ENCODE measurements around the gene DHRS12. TPM values are rescaled to one million over a fixed set of nuclear protein-coding genes. Genes with fewer than 3 reads are reported as not detected.
A peak's percentile ranks its signal among the peaks of the same experiment; 100 is the strongest.

DHRS12 gene
- total RNA-seq, 1 experiment from 2014 or later: 2.4 TPM

DNA sequence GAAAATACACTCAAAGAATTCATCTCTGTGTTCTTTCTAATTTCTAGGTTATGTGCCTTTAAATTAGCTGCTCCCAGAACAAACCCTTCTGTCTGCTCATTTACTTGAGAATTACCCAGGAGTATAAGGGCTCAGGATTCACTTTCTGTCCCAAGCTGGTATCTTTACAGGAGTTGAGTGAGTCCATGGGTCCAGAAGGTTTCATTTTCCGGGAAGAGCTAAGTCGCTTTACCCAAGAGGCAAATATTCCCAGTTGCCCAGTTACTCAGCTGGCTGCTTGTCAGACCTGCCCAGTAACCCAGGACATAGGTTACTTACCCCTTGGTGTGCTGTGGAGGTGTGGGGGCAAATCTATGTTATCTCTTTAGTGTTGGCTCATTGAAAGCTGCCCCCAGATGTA, 47.3 kb downstream of the DHRS12 start:
- no peak for DNase-seq
- Histone ChIP-seq H3K4me1 (no peaks in the 10 kb centered on the region), H3K27me3 (no peaks in the 10 kb centered on the region), H3K27ac (no peak overlapping the region), H3K4me3 (no peak overlapping the region), H3K36me3 (peaks cover 24% of the 10 kb centered on the region), H3K9me3 (replicated peaks) (no peaks in the 10 kb centered on the region)

DNA sequence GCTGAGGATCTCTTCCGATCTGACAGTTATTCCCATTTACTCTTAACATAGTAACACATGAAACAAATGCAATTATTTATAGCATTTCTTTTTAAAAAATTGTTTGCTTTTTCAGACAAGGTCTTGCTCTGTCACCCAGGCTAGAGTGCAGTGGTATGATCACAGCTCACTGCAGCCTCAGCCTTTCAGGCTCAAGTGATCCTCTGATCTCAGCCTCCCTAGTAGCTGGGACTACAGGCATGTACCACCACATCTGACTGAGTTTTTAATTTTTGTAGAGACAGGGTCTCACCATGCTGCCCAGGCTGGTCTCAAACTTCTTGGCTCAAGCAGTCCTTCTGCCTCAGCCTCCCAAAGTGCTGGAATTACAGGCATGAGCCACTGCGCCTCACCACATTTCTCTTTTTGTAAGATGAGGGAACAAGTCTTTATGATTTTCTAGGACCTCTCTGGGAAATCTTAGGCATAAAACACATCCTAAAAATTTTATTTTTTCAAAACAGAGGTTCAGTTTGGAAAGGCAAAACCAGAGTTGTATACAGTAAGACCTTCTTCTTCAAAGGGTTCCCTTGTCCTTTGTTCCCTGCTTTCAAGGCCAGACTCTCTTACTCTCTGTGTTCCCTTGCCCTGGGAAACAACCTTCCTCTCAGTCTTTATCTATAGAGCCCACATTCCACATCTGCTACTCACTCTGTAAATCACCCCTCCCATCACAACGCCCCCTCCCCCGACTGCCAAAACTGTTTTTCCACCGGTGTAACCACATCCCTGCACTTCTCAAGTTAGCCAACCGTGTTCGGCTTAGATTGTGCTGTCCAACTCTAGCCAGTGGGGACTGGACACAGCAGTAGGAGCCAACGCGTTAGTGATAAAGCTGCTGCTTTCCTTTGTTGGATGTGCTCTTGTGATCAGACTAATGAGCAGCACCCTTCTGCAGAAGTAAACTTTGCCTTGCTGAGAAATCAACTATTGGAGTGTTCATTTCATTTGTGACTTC, 56.2 kb downstream of the DHRS12 start:
- 0 out of 2 replicates have a peak, but pooled peaks cover 3% of the 10 kb centered on the region for H3K9me3 ChIP-seq (replicated peaks)
- no peak overlapping the region for H3K4me3 ChIP-seq
- H3K27me3 ChIP-seq: no peaks in the 10 kb centered on the region
- DNase-seq: no peak
- H3K4me1 ChIP-seq: no peaks in the 10 kb centered on the region
- no peak overlapping the region for H3K27ac ChIP-seq
- peaks cover 34% of the 10 kb centered on the region for H3K36me3 ChIP-seq

DNA sequence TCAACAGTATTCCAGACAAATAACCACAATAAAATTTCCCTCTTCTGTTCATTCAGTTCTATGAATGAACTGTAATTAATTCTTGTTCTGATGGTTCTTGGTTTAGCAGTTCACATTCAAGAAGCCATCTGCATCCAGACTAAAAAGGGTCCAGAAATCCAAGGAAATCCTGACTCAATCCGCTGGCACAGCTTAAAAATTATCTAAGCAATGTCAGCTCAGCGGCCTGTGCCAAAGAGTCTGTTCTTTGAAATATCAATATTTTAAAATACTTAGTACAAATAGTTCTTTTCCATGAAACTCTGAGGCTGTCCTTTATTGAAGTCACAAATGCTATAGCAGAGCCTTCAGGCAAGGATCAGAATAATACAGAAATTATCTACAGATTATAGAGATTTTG, 57.2 kb downstream of the DHRS12 start:
- Histone ChIP-seq H3K27me3 (no peaks in the 10 kb centered on the region), H3K36me3 (peaks cover 35% of the 10 kb centered on the region), H3K4me3 (no peak overlapping the region), H3K9me3 (replicated peaks) (0 out of 2 replicates have a peak, but pooled peaks cover 3% of the 10 kb centered on the region), H3K4me1 (no peaks in the 10 kb centered on the region), H3K27ac (no peak overlapping the region)
- DNase-seq: no peak

DNA sequence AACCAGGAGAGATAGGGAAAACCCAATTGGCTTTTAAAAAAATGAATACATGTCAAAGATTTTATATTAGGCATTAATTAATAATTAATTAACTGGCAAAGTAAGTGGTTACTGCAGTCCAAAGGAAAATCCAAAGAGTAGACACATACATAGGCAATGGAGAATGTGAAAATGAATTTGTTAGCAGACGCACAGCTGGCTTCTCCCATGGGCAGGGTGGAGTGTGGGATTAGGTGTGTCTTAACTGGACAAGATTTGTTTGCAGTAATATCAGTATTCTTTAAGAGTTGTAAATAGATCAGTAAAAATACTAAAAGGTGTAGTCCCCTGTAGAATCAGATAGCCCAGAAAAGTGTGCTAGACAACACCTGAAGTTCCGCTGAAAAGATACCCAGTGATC, 58.7 kb downstream of the DHRS12 start:
- Histone ChIP-seq H3K27ac (no peak overlapping the region), H3K36me3 (peaks cover 37% of the 10 kb centered on the region), H3K27me3 (no peaks in the 10 kb centered on the region), H3K9me3 (replicated peaks) (0 out of 2 replicates have a peak, but pooled peaks cover 3% of the 10 kb centered on the region), H3K4me1 (no peaks in the 10 kb centered on the region), H3K4me3 (no peak overlapping the region)
- no peak for DNase-seq

DNA sequence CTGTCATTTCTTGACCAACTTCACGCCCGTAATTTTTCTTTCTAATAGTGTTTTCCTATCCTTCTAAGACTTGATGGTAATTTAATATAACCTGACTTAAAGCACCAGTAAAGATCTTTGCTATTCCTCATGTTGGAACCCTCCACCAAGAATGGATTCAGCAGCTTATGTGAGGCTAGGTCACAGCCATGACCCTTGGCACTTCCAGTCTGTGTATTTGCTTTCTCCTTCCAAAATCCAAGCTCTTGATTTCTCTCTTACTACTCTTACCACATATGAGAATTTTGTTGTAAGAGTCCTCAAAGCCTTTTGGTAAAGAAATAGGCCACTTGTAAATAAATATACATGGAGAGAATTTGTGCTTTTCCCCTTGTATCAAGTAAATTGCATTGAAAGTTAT, 61.4 kb downstream of the DHRS12 start:
- Histone ChIP-seq H3K4me3 (no peak overlapping the region), H3K4me1 (no peaks in the 10 kb centered on the region), H3K27ac (no peak overlapping the region), H3K36me3 (peaks cover 32% of the 10 kb centered on the region), H3K27me3 (no peaks in the 10 kb centered on the region), H3K9me3 (replicated peaks) (no peaks in the 10 kb centered on the region)
- no peak for DNase-seq

DNA sequence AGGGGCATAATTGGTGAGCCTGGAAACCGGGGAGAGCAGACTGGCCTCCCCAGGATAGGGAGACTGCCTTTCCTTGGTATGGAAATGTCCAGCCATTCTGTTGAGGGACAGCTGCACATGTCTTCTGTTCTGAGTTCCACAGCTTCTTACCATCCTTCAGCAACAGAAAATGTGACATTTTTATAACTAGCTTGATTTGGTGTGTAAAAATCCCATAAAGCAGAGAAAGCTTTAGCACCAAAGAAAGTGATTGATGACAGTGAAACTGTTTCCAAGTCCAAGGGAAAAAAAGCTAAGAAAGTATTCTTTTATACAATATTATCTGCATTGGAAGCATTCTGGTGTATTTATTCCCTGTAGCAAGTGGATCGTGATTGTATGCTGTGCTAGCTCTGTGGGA, 61.9 kb downstream of the DHRS12 start:
- H3K27me3 ChIP-seq: no peaks in the 10 kb centered on the region
- H3K4me1 ChIP-seq: no peaks in the 10 kb centered on the region
- no peak overlapping the region for H3K27ac ChIP-seq
- H3K4me3 ChIP-seq: no peak overlapping the region
- no peak for DNase-seq
- no peaks in the 10 kb centered on the region for H3K9me3 ChIP-seq (replicated peaks)
- H3K36me3 ChIP-seq: peaks cover 28% of the 10 kb centered on the region

DNA sequence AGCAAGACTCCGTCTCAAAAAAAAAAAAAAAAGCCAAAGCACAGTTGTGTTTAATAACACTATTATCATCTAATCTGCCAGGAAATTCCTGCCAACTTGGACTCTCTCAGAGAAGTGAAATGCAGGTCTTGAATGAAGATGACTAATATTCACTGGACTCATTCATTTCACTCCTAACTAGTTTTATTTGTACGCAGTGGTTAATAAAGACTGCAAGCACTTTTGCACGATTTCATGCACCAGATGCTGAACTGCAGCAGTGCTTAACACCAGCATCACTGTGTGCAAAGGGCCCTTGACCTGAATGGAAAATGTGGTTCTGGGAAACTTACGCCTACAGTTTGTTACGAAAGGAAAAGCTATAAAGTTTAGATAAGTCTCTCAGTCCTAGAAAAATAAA, 63.3 kb downstream of the DHRS12 start:
- no peaks in the 10 kb centered on the region for H3K9me3 ChIP-seq (replicated peaks)
- H3K27ac ChIP-seq: no peak overlapping the region
- no peak for DNase-seq
- H3K4me3 ChIP-seq: no peak overlapping the region
- H3K4me1 ChIP-seq: no peaks in the 10 kb centered on the region
- H3K36me3 ChIP-seq: peaks cover 20% of the 10 kb centered on the region
- no peaks in the 10 kb centered on the region for H3K27me3 ChIP-seq

DNA sequence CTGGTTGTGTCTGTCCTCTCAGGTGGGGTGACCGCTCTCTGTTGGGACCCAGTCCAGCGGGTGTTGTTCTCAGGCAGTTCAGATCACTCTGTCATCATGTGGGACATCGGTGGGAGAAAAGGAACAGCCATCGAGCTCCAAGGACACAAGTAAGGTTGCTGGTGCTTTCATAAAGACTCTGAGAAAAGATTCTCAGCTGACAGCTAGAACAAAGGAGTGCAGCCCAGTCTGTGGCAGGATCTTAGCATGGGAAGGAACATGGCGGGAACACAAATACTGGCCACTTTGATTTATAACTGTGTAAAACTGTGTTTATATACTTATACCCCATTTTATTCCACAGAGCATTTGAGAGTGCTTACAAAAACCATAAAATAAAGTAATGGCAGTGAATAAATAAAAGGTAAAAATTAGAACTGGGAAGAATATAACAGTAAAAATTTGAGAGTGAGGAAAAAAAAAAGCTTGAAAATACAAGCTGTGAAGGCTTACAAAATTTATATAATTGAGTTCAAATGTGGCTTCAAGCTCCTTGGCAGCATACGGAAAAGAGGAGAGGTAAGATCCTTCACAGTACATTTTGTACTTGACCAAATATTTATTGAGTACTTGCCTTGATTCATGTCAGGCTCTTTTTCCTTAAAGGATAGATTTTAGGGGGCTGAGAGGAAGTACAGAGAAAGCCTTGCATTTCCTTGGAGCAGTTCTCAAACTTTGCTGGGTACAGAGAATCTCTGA, 64.8 kb downstream of the DHRS12 start:
- Histone ChIP-seq H3K9me3 (replicated peaks) (no peaks in the 10 kb centered on the region; the same call in 1 of the 2 replicates), H3K4me3 (no peak overlapping the region), H3K27ac (no peak overlapping the region), H3K27me3 (no peaks in the 10 kb centered on the region), H3K4me1 (no peaks in the 10 kb centered on the region), H3K36me3 (peaks cover 24% of the 10 kb centered on the region)
- no peak for DNase-seq

DNA sequence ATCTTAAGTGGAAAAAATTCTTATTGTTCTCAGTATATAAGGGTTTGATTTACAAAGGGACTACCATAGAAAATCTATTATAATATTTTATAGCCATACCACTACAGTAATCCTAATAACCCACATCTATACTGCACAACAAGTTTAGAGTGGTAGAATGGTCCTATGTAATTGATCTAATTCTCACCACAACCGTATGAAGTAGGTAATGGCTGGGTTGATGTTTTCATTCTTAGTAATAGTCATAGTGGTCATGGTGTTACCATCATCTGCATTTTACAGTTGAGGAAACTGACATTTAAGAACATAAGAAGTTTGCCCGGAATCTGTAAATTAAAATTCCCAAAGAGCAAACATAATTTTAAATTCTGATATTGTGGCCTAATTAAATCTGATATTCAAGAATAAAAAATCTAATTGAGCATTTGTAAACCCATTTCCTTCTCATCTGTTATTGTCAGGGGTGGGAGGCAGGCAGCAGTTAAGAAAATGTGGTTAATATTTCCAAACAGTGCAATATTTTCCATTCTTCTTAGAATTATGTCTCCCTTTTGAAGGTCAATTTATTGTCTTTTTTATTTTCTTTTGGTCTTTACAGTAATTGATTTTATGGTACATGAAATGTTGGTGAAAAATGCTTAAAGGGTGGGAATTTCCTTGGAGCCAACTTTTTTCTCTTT, 65.6 kb downstream of the DHRS12 start:
- DNase-seq: no peak
- H3K9me3 ChIP-seq (replicated peaks): no peaks in the 10 kb centered on the region; the same call in 1 of the 2 replicates
- peaks cover 24% of the 10 kb centered on the region for H3K36me3 ChIP-seq
- H3K27ac ChIP-seq: no peak overlapping the region
- no peaks in the 10 kb centered on the region for H3K4me1 ChIP-seq
- H3K4me3 ChIP-seq: no peak overlapping the region
- H3K27me3 ChIP-seq: no peaks in the 10 kb centered on the region

DNA sequence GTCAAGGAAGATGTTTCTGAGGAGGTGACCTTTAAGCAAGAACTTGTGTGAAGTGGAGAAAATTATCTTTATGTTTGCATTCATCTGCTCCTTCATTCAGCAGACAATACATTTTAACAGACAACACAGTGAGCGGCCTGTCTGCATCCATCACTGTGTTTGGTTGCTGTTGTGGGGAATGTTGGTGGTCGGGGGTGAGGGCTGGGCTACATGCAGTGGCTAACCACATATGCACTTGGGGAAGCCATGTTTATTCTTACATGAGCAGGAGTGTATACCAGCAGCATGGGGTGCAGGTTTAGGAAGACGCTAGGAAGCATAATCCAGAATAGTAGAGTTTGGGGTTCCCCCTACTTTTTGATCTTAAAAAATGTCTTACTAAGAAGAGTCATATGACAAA, 66.4 kb downstream of the DHRS12 start:
- no peaks in the 10 kb centered on the region; the same call in 1 of the 2 replicates for H3K9me3 ChIP-seq (replicated peaks)
- no peak for DNase-seq

DNA sequence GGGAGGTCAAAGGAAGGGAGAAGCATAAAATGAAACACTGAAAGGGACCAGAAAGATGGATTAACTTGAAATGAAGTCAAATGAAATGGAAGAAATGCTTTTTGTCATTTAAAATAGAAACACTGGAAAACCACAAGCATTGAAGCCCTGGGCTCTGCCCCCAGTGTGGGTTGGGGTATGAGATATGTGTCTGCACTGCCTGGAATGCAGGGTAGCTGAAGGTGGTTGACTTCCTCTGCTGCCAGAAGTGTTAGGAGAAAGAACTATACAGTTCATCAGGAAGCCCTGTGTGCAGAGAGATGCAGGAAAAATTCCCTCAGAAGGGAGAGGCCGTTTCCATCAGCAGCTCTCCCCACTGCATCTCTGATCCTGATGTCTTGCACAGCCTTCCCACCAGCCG, 69.2 kb downstream of the DHRS12 start:
- no peak overlapping the region for H3K4me3 ChIP-seq
- no peaks in the 10 kb centered on the region; the same call in 1 of the 2 replicates for H3K9me3 ChIP-seq (replicated peaks)
- peaks cover 9% of the 10 kb centered on the region for H3K4me1 ChIP-seq
- no peaks in the 10 kb centered on the region for H3K27me3 ChIP-seq
- no peak for DNase-seq
- no peak overlapping the region for H3K27ac ChIP-seq
- H3K36me3 ChIP-seq: peaks cover 17% of the 10 kb centered on the region

More for the DNA sequence above, 66.4 kb downstream of the DHRS12 start:
- peaks cover 20% of the 10 kb centered on the region for H3K36me3 ChIP-seq
- no peaks in the 10 kb centered on the region for H3K4me1 ChIP-seq
- no peaks in the 10 kb centered on the region for H3K27me3 ChIP-seq
- H3K27ac ChIP-seq: no peak overlapping the region
- H3K4me3 ChIP-seq: no peak overlapping the region

DNA sequence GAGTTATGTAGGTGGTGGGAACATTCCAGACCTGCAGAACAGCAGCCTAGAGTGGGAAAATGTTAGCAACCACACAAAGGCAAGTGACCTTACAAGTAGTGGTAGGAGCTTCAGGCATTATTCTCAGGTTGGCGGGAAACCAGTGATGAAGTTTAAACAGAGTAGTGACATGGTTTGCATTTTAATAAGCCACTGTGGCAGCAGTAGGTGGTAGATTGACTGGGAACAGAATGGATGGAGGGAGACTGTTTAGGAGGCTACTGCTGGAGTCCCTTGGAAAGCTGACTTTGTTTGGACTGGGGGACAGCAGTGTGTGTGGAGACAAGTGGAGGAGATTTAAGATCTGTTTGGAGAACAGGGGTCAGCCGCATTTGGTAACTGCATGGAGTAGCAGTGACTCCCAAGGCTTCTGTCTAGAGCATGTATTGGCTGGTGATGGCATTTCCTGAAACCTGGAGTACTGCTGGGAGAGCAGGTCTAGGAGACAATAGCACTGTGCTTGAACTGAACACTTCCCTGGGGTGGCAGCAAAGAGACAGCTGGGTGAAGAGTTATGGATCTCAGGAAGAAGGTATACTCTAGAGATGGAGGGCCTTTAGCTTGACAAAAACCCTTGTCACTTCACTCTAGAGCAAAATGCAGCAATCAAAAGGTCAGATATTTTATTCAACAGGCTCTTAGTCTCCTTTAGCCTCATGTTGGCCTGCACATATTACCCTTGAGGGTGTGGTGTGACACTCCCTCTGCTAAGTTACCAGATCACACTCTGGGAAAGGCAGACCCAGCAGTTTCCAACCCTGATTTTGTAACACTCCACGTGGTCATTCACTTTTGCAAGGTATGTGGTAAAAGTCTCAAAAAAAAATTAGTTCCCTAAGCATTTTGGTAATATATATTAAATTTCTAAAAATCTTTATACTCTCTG, 70.3 kb downstream of the DHRS12 start:
- Histone ChIP-seq H3K4me1 (peaks cover 13% of the 10 kb centered on the region), H3K9me3 (replicated peaks) (no peaks in the 10 kb centered on the region; the same call in 1 of the 2 replicates), H3K4me3 (no peak overlapping the region), H3K27me3 (no peaks in the 10 kb centered on the region), H3K27ac (no peak overlapping the region), H3K36me3 (peaks cover 12% of the 10 kb centered on the region)
- no peak for DNase-seq

DNA sequence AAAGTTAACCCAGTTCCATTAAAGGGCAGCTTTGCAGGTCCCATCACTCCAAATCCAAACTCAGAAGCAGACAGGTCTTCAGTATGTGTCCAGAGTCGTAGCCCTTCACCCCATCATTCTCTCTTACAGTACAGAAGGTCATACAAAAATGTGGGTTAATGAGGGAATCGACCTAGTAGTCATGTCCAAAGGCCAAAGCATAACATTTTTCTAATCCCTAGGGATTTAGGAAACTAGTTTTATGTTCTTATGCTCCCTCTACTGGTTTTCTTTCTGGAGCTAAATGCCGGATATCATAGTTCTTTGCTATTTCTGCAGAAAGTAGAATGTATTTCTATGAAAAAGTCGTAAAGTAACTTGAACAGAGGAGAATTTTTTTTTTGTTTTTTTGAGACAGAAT, 72.2 kb downstream of the DHRS12 start:
- H3K4me3 ChIP-seq: no peak overlapping the region
- DNase-seq: peak in 1 of 2 experiments; percentile 45
- no peak overlapping the region for H3K27ac ChIP-seq
- peaks cover 17% of the 10 kb centered on the region for H3K36me3 ChIP-seq
- H3K4me1 ChIP-seq: peaks cover 13% of the 10 kb centered on the region
- no peaks in the 10 kb centered on the region for H3K27me3 ChIP-seq
- no peaks in the 10 kb centered on the region; the same call in 1 of the 2 replicates for H3K9me3 ChIP-seq (replicated peaks)

DNA sequence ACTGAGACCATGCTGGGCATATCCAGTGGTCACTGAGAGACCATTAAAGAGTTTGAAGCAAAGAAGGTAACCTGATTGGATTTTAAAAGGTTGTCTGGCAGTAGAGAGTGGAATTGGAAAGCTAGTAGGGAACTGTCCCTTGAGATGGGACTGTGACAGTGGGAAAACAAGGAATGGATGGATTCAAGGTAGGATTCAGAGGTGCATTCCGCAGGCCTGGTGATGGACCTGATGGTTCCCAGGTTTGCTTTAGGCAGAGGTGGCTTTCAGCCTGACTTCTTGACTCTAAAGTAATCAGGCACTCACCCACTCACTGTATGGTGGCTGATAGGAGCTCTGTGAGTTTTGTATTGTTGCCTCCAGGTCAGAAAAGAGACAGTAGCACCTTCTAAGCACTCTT, 73.0 kb downstream of the DHRS12 start:
- H3K36me3 ChIP-seq: peaks cover 14% of the 10 kb centered on the region
- no peaks in the 10 kb centered on the region for H3K27me3 ChIP-seq
- peaks cover 13% of the 10 kb centered on the region for H3K4me1 ChIP-seq
- no peaks in the 10 kb centered on the region; the same call in 1 of the 2 replicates for H3K9me3 ChIP-seq (replicated peaks)
- no peak for DNase-seq
- no peak overlapping the region for H3K27ac ChIP-seq
- H3K4me3 ChIP-seq: no peak overlapping the region
